ENCODE measurements around the gene RSPO3. TPM values are rescaled to one million over a fixed set of nuclear protein-coding genes. Genes with fewer than 3 reads are reported as not detected.

Gene RSPO3
- total and polyA plus RNA-seq, 2 of the 13 experiments (the other 11 are each of a cell fraction or from before 2014, with no cell fraction given) = not detected

DNA sequence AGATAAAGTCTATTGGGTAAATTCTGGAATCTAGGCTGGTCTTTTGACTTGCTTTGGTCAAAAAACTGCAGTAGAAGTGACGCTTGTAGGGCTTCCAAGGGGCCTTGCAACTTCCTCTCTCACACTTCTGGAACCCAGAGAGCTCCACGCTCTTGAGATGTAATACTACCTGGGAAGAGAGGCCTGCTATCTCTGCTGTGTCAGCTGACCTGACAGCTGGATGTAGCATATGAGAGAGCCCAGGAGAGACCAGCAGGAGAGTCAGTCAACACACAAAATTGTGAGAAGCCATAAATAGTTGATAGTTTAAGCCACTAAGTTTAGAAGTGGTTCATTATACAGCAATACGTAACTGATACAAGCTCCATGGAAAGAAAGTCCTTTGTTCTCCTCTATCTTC lies 7.8 kb upstream of the RSPO3 start:
- Histone ChIP-seq H3K27ac (ENCODE audit: extremely low read length, insufficient read depth, low read length) (no peak overlapping the region), H3K79me2 (ENCODE audit: insufficient read depth, low read length) (no peaks in the 10 kb centered on the region), H3K27me3 (ENCODE audit: control insufficient read depth in 1 of 2, insufficient read depth in 2 of 2, low read length in 2 of 2) (no peaks in the 10 kb centered on the region), H3K4me2 (ENCODE audit: low read depth, low read length) (no peak overlapping the region), H3K4me1 (ENCODE audit: insufficient read depth, low read length) (no peaks in the 10 kb centered on the region), H2AFZ (ENCODE audit: low read length) (no peak overlapping the region), H3K4me3 (replicated peaks in 1 of 3; ENCODE audit: insufficient read depth in 1 of 3, low read depth in 2 of 3, low read length in 3 of 3) (no peak overlapping the region), H3K9ac (ENCODE audit: insufficient read depth, low read depth, low read length) (no peak overlapping the region), H3K9me3 (ENCODE audit: low read length) (no peaks in the 10 kb centered on the region), H4K20me1 (ENCODE audit: insufficient read depth, low read length) (no peaks in the 10 kb centered on the region), H3K36me3 (replicated peaks in 1 of 2; ENCODE audit: control insufficient read depth in 1 of 2, insufficient read depth in 2 of 2, low read length in 2 of 2) (no peaks in the 10 kb centered on the region)
- DNase-seq (ENCODE audit: low spot score) = no peak
- CTCF ChIA-PET (ENCODE audit: low intra/inter-chr PET ratio, low total read pairs) = no interaction called here
- POLR2A ChIA-PET = no interaction called here
- WGBS (ENCODE audit: low lambda C conversion rate) = 10% methylated on average over 3 of the region's 3 CpGs
- intact Hi-C loops (cut with micrococcal nuclease; ENCODE audit: unreplicated experiment) (no loop called here), in situ Hi-C loops (cut with HindIII; ENCODE audit: extremely low pct_ligation_motif_present, low pct_unique_long_range_greater_than_20kb) (loop anchor here (25.0 kb wide), 4 partner anchors 298 to 1798 kb away; partner anchors contain the start of gene HDDC2)
- ATAC-seq = no peak
- FAIRE-seq = no peak
- TF ChIP-seq NFYB (CRISPR knock-in tag; IDR thresholded peaks at IDR 0.05) = no peak
- TF ChIP-seq EHMT2 (IDR thresholded peaks at IDR 0.05; ENCODE audit: borderline replicate concordance, low read depth, low read length) = no peak
- TF ChIP-seq ZNF446 (CRISPR knock-in tag; IDR thresholded peaks at IDR 0.05) = no peak
- TF ChIP-seq, protein P1, sequence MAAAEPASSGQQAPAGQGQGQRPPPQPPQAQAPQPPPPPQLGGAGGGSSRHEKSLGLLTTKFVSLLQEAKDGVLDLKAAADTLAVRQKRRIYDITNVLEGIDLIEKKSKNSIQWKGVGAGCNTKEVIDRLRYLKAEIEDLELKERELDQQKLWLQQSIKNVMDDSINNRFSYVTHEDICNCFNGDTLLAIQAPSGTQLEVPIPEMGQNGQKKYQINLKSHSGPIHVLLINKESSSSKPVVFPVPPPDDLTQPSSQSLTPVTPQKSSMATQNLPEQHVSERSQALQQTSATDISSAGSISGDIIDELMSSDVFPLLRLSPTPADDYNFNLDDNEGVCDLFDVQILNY (CRISPR knock-in tag; conservative IDR thresholded peaks at IDR 0.05) = no peak
- TF ChIP-seq, protein P2, sequence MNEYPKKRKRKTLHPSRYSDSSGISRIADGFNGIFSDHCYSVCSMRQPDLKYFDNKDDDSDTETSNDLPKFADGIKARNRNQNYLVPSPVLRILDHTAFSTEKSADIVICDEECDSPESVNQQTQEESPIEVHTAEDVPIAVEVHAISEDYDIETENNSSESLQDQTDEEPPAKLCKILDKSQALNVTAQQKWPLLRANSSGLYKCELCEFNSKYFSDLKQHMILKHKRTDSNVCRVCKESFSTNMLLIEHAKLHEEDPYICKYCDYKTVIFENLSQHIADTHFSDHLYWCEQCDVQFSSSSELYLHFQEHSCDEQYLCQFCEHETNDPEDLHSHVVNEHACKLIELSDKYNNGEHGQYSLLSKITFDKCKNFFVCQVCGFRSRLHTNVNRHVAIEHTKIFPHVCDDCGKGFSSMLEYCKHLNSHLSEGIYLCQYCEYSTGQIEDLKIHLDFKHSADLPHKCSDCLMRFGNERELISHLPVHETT (CRISPR knock-in tag; conservative IDR thresholded peaks at IDR 0.05) = no peak
- TF ChIP-seq, protein P3, sequence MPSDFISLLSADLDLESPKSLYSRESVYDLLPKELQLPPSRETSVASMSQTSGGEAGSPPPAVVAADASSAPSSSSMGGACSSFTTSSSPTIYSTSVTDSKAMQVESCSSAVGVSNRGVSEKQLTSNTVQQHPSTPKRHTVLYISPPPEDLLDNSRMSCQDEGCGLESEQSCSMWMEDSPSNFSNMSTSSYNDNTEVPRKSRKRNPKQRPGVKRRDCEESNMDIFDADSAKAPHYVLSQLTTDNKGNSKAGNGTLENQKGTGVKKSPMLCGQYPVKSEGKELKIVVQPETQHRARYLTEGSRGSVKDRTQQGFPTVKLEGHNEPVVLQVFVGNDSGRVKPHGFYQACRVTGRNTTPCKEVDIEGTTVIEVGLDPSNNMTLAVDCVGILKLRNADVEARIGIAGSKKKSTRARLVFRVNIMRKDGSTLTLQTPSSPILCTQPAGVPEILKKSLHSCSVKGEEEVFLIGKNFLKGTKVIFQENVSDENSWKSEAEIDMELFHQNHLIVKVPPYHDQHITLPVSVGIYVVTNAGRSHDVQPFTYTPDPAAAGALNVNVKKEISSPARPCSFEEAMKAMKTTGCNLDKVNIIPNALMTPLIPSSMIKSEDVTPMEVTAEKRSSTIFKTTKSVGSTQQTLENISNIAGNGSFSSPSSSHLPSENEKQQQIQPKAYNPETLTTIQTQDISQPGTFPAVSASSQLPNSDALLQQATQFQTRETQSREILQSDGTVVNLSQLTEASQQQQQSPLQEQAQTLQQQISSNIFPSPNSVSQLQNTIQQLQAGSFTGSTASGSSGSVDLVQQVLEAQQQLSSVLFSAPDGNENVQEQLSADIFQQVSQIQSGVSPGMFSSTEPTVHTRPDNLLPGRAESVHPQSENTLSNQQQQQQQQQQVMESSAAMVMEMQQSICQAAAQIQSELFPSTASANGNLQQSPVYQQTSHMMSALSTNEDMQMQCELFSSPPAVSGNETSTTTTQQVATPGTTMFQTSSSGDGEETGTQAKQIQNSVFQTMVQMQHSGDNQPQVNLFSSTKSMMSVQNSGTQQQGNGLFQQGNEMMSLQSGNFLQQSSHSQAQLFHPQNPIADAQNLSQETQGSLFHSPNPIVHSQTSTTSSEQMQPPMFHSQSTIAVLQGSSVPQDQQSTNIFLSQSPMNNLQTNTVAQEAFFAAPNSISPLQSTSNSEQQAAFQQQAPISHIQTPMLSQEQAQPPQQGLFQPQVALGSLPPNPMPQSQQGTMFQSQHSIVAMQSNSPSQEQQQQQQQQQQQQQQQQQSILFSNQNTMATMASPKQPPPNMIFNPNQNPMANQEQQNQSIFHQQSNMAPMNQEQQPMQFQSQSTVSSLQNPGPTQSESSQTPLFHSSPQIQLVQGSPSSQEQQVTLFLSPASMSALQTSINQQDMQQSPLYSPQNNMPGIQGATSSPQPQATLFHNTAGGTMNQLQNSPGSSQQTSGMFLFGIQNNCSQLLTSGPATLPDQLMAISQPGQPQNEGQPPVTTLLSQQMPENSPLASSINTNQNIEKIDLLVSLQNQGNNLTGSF (CRISPR knock-in tag; IDR thresholded peaks at IDR 0.05) = no peak
- no TSS peak for BruUV-seq (replicated peaks)

Data from HepG2 (cell line).